Psoas muscle (tissue), 8 donors: ENCODE results near the gene NCAM1. TPM values are rescaled to one million over a fixed set of nuclear protein-coding genes. Genes with fewer than 3 reads are reported as not detected.

ENCODE experiments used
- ATAC-seq, 4 donors: fragments of 200-7000 bp; cut with Tn5 transposase; one replicate each; pipeline ENCODE4 v1.9.1; 2020; ENCODE audit warnings: moderate library complexity in 3 of 4, mild to moderate bottlenecking in 2 of 4
- DNase-seq, 2 donors: peaks; one replicate each; pipeline ENCODE4 v3.0.0-alpha.2; 2020
- H3K27ac ChIP-seq: fragments of 200-600 bp; one replicate; pipeline ENCODE4 v1.8.0; 2022
- H3K27me3 ChIP-seq, 3 donors: fragments of 200-600 bp in 1 of 3; one replicate each; pipeline versions ENCODE4 v1.6.1 to v1.8.0; 2013 to 2022; ENCODE audit warnings: low read length in 2 of 3, mild to moderate bottlenecking in 2 of 3, moderate library complexity in 1 of 3; ENCODE audit not compliant: insufficient read depth in 3 of 3
- H3K36me3 ChIP-seq, 2 donors: fragments of 200-600 bp in 1 of 2; one replicate each; pipeline versions ENCODE4 v1.6.1 to v1.8.0; 2013 to 2022; ENCODE audit warnings: low read depth in 1 of 2, mild to moderate bottlenecking in 1 of 2, moderate library complexity in 1 of 2; ENCODE audit not compliant: insufficient read depth in 1 of 2
- H3K4me1 ChIP-seq: fragments of 200-600 bp; one replicate; pipeline ENCODE4 v1.8.0; 2022
- H3K4me3 ChIP-seq: fragments of 200-600 bp; one replicate; pipeline ENCODE4 v1.8.0; 2022; ENCODE audit warnings: mild to moderate bottlenecking
- H3K9me3 ChIP-seq: fragments of 200-600 bp; one replicate; pipeline ENCODE4 v1.8.0; 2022
- CTCF ChIP-seq: fragments of 200-600 bp; IDR thresholded peaks from one replicate; pipeline ENCODE4 v1.8.0; 2022; ENCODE audit warnings: antibody characterized with exemption
- WGBS, 3 donors: extraction: QIAGEN DNeasy Blood & Tissue Kit; methylation state at CpG; one replicate each; pipeline versions ENCODE4 v1.1.6 to v1.1.7; 2013; 5-methylcytosine and 5-hydroxymethylcytosine counted together
- intact Hi-C, 2 donors: fragments of 100-400 bp; cut with DNase I; formaldehyde crosslinking; loops; one replicate each; pipeline versions ENCODE4 v1.11.0 to v1.14.2; 2022
- polyA plus RNA-seq, 3 donors: library from polyadenylated mRNA; stranded (reverse); fragments of 200-250 nt; gene quantifications; one replicate each; pipeline ENCODE4 v1.2.3, GENCODE V29; 2013
- total RNA-seq, 4 donors: library from RNA; stranded (reverse); fragmentation: NEBNext Ultra II Directional in 2 of 4; extraction: Animal tissue kit (Norgen Biotek cat#: 25700) in 2 of 4; gene quantifications; one replicate each; pipeline versions ENCODE4 v1.2.1 to v1.2.4, GENCODE V29; 2021 to 2023
- donor health status: healthy with polysubstance abuse.
- donor health status: DM: no; HTN: no; CAD: no; lungs with moderate emphysema.
- donor health status: Bipolar disorder and iron deficiency.
- donor health status: healthy.
- donor health status: DM: yes; HTN: yes; CAD: no.
- donor health status: DM: no; HTN: no; CAD: no.
- donor health status: DM: no; HTN: no; CAD: no.
- donor health status: DM: yes; HTN: yes; CAD: no.

NCAM1 gene
- total and polyA plus RNA-seq, 7 donors: 1.3 to 50.3 (median 3.0) TPM

- Histone ChIP-seq H3K4me3 (no peak overlapping the region), H3K9me3 (no peaks in the 10 kb centered on the region), H3K4me1 (no peaks in the 10 kb centered on the region), H3K27me3 (peaks cover 0 to 9% (median 0%) of the 10 kb centered on the region in 3 donors), H3K36me3 (no peaks in the 10 kb centered on the region), H3K27ac (no peak overlapping the region)
- DNase-seq (no peak), ATAC-seq (no peak)
- no peak for TF ChIP-seq CTCF
- intact Hi-C loops: no loop called here
- 59 to 70% (median 61%) methylated on average over 1 of the region's 1 CpG for WGBS, 3 donors
These were observed 213.7 kb downstream of the NCAM1 start for GRCh38 chr11:113174882-113175281.

GRCh38 chr11:113176599-113177360 lies 215.6 kb downstream of the NCAM1 start:
- Histone ChIP-seq H3K27me3 (peaks cover 0 to 14% (median 0%) of the 10 kb centered on the region in 3 donors), H3K9me3 (no peaks in the 10 kb centered on the region), H3K36me3 (no peaks in the 10 kb centered on the region), H3K4me3 (no peak overlapping the region), H3K4me1 (no peaks in the 10 kb centered on the region), H3K27ac (no peak overlapping the region)
- TF ChIP-seq CTCF: no peak
- intact Hi-C loops: no loop called here
- ATAC-seq (peak in 1 of 4 donors; percentile 31), DNase-seq (no peak)

- Histone ChIP-seq H3K4me3 (no peak overlapping the region), H3K27ac (no peak overlapping the region), H3K9me3 (no peaks in the 10 kb centered on the region), H3K27me3 (peaks cover 0 to 14% (median 0%) of the 10 kb centered on the region in 3 donors), H3K4me1 (no peaks in the 10 kb centered on the region), H3K36me3 (no peaks in the 10 kb centered on the region)
- no peak for ATAC-seq
- TF ChIP-seq CTCF: no peak
- DNase-seq: no peak
- WGBS, 3 donors: 69 to 86% (median 72%) methylated on average over 5 of the region's 5 CpGs
- intact Hi-C loops: no loop called here
These were observed 216.5 kb downstream of the NCAM1 start for GRCh38 chr11:113177671-113178070.

GRCh38 chr11:113178381-113179070 lies 217.3 kb downstream of the NCAM1 start:
- no peaks in the 10 kb centered on the region for H3K9me3 ChIP-seq
- H3K4me3 ChIP-seq: no peak overlapping the region
- H3K27ac ChIP-seq: no peak overlapping the region
- 77 to 89% (median 77%) methylated on average over 10 of the region's 10 CpGs for WGBS, 3 donors
- intact Hi-C loops: no loop called here
- peaks cover 0 to 14% (median 0%) of the 10 kb centered on the region in 3 donors for H3K27me3 ChIP-seq
- ATAC-seq (no peak), DNase-seq (no peak)
- TF ChIP-seq CTCF: no peak
- H3K36me3 ChIP-seq: no peaks in the 10 kb centered on the region
- no peaks in the 10 kb centered on the region for H3K4me1 ChIP-seq
